NOMO-1 treated with dmso at 0.1 percent for 144 hours (cell line): ENCODE results near the gene GDI1.
A peak's percentile ranks its signal among the peaks of the same experiment; 100 is the strongest.

Experiments
- DNase-seq: peaks from one replicate; lab custom pipeline; 2025; ENCODE audit not compliant: unreplicated experiment; lab: John Stamatoyannopoulos, UW

Gene GDI1

DNA sequence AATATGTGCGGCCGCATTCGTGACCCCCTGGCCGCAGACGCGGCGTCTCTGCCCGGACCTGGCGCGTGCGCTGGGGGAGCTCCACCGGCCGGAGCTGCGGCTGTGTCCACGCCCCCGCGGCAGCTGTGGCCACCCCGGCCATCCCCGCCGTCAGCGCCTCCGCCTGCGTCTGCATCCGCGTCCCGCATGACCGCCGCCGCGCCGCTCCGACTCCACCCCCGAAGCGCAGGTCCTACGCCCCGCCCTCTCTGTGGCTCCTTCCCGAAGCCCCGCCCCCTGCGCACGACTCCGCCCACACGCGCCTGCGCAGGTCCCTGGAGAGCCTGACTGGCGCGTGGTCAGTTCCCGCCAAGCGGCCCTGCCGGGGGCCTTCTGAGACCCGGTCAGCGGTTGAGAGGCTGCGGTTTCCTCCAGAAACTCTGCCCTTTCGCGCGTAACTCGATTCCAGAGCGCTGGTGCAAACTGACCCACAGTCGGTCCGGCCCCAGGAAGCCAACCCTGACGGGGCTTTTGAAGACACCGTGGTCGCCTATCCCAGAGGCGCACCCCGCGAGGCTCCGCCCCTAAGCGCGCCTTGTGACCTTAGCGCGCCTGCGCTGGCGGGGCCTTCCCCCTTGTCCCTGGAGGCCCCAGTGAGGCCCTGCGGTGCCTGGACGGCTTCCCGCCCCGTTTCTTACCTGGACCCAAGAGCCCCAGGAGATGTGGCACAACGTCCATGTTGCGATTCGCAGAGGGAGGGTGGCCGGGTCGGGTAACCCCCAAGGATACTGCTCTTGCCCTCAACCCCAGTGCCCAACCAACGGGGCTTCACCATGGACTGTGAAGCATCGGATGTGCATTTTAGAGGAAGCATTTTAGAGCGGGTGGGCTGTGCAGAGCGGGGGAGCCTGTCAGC is 42.0 kb downstream of the GDI1 start, which contains the start of gene LAGE3:
TSS of gene LAGE3 (minus strand) at position 554 of the 895 bp plus-strand sequence. CDS start at position 188, 366 bp downstream.
- DNase-seq: peak; percentile 73

DNA sequence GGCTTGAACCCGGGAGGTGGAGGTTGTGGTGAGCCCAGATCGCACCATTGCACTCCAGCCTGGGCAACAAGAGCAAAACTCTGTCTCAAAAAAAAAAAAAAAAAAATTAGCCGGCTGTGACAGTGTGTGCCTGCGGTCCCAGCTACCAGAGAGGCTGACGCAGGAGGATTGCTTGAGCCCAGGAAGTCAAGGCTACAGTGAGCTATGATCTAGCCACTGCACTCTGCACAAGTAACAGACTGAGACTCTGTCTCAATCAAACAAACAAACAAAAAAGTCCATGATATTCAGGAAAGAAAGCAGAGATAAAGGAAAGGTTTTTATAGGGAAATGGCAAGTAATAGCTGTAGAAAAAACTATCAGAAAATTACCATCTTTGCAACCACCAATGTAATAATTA is 44.2 kb downstream of the GDI1 start:
- no peak for DNase-seq

DNA sequence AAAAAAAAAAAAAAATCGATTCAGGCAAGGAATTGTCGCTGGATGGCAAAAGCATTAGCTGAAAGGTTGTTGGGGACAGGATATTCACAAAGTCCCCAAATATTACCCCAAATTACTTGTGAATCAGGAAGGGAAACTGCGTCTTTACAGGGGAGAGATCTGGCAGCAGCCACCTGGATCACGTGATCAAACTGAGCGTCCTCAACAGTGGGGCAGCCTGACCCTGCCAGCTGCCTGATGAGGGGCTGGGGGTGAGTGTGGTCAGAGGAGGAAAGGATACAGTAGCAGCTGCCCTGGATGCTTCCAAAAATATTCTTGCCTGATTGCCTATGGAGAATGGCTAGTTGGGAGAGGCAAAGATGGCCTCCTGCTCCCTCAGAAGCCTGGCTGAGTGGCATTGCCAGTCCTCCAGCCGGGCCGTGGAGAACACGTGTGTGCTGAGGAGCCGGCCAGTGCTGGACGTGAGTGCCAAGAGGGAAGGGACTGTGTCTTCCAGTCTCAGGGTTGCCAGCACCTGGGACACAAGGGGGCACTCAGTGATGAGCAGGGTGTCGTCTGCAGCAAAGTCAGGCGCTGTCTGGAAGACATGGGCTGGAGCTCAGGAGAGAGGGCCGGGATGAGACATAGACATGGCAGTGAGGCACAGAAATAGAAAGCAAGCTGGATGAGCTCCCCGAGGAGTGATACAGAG is 45.1 kb downstream of the GDI1 start:
- DNase-seq: no peak

DNA sequence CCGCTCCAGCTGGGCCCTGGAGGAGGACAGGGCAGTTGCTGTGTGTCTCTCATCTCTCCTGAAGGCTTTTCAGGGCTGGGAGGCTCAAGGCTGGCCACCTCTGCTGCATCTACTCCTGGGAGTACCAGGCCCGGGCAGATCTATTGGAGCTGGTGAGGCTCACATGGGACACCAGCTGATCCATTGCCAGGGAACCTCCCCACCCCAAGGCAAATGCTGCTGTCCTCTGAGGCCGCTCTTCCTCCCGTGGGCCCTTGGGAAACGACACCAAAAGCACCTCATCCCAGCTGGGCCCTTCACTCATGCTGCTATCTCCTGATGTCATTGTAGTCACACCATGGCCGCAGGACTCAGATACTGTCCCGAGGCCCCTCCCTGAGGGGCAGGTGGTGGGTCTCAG is 45.8 kb downstream of the GDI1 start:
- DNase-seq: no peak

DNA sequence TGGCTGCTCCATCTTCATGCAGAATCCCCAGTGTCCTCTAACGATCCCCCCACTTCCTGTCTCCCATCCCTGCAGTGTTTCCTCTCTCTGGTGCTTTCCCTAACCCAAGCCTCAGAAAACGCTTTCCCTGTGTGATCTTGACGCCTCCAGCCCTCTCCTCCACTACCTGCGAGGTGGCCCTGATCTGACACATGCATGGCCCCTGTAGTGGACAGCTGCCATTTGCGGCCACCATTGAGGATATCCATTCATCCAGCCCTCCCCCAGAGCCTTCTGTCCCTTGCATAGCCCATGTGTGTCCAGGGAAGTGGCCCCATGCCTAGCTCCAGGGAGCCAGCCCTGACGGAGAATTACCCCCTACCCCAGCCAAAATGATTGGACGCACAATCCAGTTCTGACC is 46.4 kb downstream of the GDI1 start:
- no peak for DNase-seq

DNA sequence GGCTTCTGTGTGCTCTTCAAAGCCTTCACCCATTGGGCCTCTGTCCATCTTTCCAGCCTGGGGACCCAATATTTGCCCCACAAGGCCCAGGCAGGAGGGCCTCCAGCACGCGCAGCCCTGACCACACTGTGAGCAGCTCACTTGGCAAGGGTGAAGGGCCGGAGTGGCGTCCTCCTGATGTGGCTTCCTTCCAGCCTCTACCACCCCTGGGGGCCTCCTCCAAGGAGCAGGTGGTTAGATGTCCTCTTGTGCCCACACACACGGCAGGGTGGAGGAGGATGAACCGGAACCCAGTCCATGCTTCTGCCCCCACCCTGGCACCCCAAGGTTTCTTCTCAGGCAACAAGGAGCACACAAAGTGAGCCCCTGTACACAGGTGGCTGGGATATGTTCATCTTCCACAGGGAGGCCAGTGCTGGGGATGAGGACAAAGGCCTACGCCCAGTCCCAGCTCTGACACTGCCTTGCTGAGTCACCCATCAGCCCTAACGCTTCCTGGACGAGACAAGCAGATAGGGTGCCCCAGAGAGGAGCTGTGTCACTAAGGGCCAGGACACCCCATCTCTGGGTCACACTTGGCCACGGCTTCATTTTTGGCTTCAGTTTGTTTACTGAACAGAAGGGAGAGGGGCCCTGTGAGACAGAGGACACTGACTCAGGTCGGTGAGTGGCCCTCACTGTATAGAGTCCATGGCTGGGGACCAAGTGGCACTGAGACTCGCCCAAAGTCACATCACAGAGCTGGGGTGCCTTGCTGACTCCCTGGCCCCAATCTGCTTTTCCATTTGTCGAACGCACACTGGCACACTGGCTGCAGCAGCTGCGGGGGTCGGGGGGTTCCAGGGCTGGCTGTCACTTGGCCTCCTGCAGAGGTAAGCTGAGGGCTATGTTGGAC is 47.5 kb downstream of the GDI1 start:
- no peak for DNase-seq

DNA sequence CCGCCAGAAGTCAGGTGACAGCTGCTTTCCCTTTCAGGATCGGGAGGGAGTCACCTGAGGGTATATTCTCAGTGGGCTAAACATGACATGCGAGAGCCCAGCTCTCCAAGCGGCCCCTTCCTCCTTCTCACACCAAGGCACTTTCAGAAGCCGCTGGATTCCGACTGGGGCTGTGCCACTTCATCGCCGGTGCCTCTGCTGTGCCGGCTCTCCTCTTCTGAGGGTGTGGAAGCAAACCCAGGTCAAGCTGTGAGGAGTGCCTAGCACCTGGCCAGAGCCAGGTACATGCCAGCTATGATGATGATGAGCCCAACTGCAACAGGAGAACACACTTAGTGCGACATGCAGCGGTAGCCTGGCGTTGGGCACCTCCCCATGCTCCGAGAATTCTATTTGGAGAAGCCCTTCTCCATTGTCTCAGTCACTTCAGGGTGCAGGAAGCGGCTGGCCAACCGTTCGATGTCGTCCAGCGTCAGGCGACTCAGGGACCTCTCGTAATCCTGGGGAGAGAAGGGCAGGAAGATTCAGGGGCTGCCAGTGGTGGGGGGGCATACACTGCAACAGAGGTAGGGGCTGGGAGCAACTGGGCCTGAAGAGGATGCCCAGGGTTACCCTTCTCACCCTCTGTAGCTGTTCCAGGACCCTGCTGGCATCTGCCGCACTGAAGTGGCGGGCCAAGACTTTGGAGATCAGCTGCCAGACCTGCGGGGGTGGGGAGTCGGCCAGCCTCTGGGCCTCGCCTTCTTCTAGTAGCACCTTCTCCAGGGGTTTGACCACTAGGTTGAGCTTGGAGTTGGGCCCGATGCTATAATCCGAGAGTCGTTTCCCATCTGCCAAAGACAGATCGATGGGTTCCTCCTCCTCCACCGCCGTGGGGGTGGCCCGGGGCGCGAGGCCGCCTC is 48.4 kb downstream of the GDI1 start:
- no peak for DNase-seq

DNA sequence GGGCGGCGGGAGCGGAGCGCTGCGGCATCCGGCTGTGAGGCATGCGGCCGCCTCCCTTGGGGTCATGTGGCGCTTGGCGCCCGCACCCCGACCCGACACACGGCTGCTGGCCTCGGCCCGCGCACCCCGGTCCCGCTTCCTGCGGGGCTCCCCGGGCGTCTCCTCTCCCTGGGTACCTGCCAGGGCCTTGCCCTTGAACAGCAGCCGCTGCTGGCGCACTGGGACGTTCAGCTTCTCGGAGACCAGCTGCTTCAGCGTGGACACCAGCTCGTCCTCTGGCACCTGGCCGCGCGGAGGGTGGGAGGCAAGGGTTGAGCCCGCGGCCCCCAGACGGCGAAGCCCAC is 49.1 kb downstream of the GDI1 start:
- DNase-seq: no peak

DNA sequence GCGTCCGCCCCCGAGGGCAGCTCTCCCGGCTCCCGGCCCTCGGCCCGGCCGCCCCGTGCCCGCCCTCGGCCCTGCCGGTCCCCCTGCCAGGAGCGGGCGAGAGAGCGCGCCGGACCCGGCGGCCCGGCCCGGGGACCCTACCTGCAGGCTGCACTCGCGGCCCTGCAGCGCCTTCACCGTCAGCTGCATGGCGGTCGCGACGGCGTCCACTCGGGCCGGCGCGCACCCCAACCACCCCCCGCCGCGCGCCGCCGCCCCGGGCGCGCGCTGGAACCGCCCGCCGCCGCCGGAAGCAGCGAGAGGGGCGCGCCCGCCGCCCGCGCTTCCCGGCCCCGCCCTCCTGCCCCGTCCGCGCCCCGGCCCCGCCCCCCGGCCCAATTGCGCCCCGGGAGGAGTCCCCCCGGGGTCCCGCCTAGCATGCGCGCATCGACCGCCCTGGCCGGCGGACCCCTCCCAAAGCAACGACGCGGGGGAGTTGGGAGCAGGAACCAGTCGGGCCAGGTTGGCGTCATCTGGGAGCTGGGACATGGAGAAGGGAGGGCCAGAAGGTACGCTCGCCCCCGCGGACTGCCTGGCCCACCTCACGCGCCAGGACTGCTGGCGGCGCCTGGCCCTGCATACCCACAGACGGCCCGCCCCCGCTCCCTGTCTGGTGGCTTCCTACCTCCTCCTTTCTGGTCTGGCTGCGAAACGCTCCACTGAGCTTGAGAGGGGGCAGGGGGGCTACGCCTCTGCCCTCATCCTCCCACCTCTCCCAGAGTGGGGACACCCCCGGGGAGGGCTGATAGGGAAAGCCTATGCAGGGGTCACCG is 49.6 kb downstream of the GDI1 start, which contains the start of gene UBL4A:
TSS of gene UBL4A (minus strand) at position 220 of the 812 bp plus-strand sequence. CDS start at position 189, 31 bp downstream.
- peak; percentile 5 for DNase-seq

DNA sequence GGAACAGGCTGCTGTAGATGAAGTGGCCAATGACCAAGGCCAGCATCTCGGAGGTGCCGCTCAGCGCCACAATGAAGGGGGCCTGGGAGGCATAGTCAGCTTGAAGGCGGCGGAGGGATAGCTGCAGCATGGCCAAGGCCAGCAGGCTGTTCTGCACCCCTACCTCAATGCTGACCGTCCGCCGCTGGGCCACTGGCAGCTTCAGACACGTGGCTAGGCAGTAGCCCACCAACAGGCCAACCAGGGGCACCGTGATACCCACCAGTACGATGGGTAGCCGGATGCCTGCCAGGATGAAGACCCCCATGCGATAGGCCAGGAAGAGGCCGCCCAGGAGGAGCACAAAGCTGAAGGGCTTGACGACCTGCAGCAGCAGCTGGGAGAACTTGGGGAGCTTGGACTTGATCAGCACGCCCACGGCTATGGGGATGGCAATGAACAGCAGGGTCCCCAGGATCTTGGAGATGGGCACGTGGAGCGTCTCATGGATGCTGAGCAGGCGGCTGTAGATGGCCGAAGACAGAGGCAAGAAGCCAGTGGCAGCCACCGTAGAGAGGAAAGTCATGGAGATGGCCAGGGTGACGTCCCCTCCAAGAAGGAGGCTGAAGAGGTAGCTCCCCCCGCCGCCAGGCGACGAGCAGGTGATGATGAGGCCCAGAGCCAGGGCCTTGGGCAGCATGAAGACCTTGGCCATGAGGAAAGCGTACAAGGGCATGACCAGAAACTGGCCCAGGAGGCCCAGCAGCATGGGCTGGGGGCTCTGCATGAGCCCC is 50.8 kb downstream of the GDI1 start:
- no peak for DNase-seq

DNA sequence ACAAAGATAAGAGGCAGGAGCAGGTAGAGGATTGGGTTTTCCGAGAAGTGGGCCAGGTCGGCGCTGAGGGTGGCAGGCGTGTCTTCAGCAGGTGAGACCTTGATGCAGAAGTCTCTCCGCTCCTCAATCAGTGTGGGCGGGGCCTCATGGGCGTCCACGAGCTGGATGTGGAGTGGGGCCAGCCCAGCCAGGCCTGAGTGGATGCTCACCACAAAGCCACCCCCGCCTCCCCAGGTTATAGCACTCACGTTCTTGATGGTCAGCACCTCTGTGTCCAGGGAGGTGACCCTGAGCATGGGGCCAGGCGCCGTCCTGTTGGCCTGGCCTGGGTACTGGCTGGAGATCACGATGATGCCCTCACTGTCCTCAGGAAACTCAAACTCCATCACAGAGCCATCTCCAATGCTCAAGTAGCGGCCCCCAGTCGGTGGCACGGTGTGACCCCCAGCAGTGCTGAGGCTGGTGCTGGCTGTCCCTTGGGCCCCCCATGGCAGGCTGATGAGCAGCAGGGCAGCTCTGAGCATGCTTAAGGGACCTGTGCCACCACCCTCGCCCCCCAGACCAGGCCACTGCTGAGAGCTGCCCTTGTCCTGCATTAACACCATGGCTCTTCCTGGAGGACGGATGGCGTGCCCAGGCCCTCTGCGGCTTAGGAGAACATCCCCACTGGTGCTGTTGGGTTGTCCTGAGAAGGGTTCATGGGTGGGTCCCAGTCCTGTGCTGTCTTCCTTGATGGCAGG is 51.6 kb downstream of the GDI1 start:
- DNase-seq: no peak

DNA sequence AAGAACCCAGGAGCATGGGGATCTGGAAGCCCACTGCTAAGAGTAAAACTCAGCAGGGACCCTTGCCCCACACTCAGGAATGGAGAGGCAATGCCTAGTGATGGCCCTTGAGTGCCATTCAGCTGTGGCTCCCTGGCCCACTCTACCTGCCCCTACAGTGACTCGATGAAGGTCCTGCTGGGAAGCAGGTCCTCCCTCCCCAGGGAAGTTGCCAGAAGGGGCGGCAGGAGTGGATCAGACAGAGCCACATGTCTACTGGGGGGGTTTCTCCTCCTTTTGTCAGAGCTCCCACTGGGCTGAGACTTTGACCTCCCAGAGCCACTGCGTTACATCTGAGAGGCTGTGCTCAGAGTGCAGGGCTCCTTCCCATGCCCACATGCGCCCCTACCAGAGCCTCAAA is 52.2 kb downstream of the GDI1 start:
- DNase-seq: no peak

DNA sequence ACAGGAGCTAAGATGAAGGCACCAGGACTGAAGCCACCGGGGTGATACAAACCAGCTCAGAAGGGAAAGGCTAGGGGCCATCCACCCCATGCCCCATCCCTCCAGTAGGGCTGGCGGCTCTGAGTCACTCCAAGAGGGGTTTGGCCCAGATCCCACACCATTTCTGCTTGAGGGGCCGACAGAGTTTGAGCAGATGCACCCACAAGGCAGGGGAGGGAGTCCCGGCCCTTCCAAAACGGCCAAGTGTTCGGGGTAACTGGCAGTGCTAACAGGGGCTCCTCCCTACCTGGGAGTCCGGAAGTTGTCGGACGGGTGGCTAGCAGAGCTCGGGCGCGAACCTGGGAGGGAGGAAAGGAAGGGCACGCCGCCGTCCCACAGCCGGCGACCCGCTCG is 53.1 kb downstream of the GDI1 start:
- no peak for DNase-seq

DNA sequence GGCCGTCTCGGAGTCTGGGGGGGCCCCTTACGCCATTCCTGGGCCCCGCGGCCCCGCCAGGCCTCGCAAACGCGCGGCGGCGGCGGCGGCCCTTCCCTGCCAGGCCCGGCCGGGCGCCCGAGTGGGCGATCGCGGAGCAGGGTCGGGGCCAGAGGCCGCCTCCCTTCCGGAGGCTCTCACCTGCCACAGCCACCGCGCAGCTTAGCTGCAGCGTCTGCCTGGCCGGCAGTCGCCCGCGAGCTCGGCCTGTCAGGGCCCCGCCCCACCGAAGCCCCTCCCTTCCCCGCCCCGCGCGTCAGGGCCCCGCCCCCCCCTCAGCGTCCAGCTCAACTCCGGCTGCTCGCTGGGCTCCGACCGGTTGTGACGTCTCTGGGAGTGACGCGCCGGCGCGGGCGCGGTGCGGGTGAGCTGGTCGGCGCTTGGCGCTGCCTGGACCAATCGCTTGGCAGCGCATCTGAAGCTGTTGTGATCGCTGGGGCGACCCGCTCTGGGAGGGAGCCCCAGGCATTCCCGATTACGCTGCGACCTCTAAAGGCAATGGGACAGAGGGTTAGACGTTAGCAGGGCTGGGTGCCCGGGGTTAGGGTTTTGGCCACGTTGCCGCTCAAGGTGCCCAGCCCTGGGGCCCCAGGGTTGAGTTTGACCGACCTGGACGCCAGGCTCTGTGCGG is 53.6 kb downstream of the GDI1 start, which contains the start of gene SLC10A3:
TSS of gene SLC10A3 (minus strand) at position 216 of the 670 bp plus-strand sequence. CDS start 1,689 bp downstream, outside the sequence.
- DNase-seq: peak; percentile 74
